GM12878 (cell line): ENCODE measurements around the gene CELSR1. TPM values are rescaled to one million over a fixed set of nuclear protein-coding genes. Genes with fewer than 3 reads are reported as not detected.

Source experiments
- ATAC-seq: fragments of 200-7000 bp; cut with Tn5 transposase; 3 replicates; pipeline ENCODE4 v1.9.1; 2020; ENCODE audit warnings: mild to moderate bottlenecking, moderate library complexity
- BruUV-seq: library from RNA; stranded (reverse); fragments of 400-500 nt; replicated peaks from 2 replicates; lab custom pipeline; 2021; lab: Mats Ljungman, UMichigan
- CTCF ChIA-PET: fragments of 300-600 bp; sonication (Branson Sonifier 250); formaldehyde crosslinking; extraction: SDS; loops from one replicate; lab custom pipeline; 2021; ENCODE audit warnings: inconsistent platforms; lab: Yijun Ruan, JAX
- POLR2A ChIA-PET: fragments of 350-600 bp; formaldehyde crosslinking; extraction: SDS; loops from one replicate; lab custom pipeline; 2021; ENCODE audit warnings: inconsistent platforms; lab: Charles Lee
- RAD21 ChIA-PET: fragments of 300-600 bp; sonication (Branson Sonifier 250); formaldehyde crosslinking; loops from one replicate; lab custom pipeline; 2023; ENCODE audit warnings: antibody characterized with exemption; ENCODE audit not compliant: unreplicated experiment; lab: Charles Lee
- SMC1A ChIA-PET: fragments of 300-600 bp; sonication (Branson Sonifier 250); formaldehyde crosslinking; loops from one replicate; lab custom pipeline; 2023; ENCODE audit not compliant: unreplicated experiment, uncharacterized antibody; lab: Charles Lee
- DNase-seq: peaks from one replicate; pipeline ENCODE4 v3.0.0-alpha.2; 2011; ENCODE audit warnings: low read depth, low spot score
- FAIRE-seq: peaks from 3 replicates; lab custom pipeline; 2011; peaks lifted over from hg19 to GRCh38; lab: Jason Lieb, UNC
- H2AFZ ChIP-seq: 2 replicates; pipeline ENCODE4 v1.6.0; 2011; ENCODE audit warnings: low read depth, low read length, control low read depth; ENCODE audit not compliant: control insufficient read depth
- H3K27ac ChIP-seq: 2 replicates; pipeline ENCODE4 v1.5.1; 2011; ENCODE audit warnings: control low read depth; ENCODE audit not compliant: control insufficient read depth, insufficient read depth
- H3K27me3 ChIP-seq, 2 experiments: replicated peaks in 1 of 2; 2 replicates each; pipeline versions ENCODE4 v1.6.0 to v1.6.1; 2011; ENCODE audit warnings: low read length in 1 of 2; ENCODE audit not compliant: control insufficient read depth in 2 of 2, insufficient read depth in 2 of 2
- H3K36me3 ChIP-seq, 2 experiments: 2 replicates each; pipeline ENCODE4 v1.5.1; 2011; ENCODE audit warnings: low read length in 1 of 2; ENCODE audit not compliant: control insufficient read depth in 2 of 2, insufficient read depth in 2 of 2
- H3K4me1 ChIP-seq: 2 replicates; pipeline ENCODE4 v1.6.1; 2011; ENCODE audit warnings: mild to moderate bottlenecking, low read length, moderate library complexity, mixed read lengths; ENCODE audit not compliant: control insufficient read depth, insufficient read depth
- H3K4me2 ChIP-seq: 2 replicates; pipeline ENCODE4 v1.6.0; 2011; ENCODE audit warnings: control low read depth; ENCODE audit not compliant: control insufficient read depth, insufficient read depth
- H3K4me3 ChIP-seq: fragments of 200-600 bp; sonication (generic); 2 replicates; pipeline ENCODE4 v1.5.1; 2016
- H3K79me2 ChIP-seq: 2 replicates; pipeline ENCODE4 v1.6.0; 2011; ENCODE audit warnings: low read length; ENCODE audit not compliant: control insufficient read depth, insufficient read depth
- H3K9ac ChIP-seq: 2 replicates; pipeline ENCODE4 v1.8.0; 2011; ENCODE audit warnings: low read length, control low read depth, mixed read lengths; ENCODE audit not compliant: control insufficient read depth, insufficient read depth
- H3K9me3 ChIP-seq: replicated peaks from 3 replicates; pipeline ENCODE4 v1.5.1; 2011; ENCODE audit warnings: mild to moderate bottlenecking, low read length; ENCODE audit not compliant: control insufficient read depth, insufficient read depth
- H4K20me1 ChIP-seq: 2 replicates; pipeline ENCODE4 v1.6.0; 2011; ENCODE audit not compliant: control insufficient read depth, insufficient read depth
- ASH2L ChIP-seq: fragments of 300-600, 200-600 bp; sonication (generic); IDR thresholded peaks from 2 replicates; pipeline ENCODE4 v1.6.1; 2017; ENCODE audit warnings: low read depth, mild to moderate bottlenecking, borderline replicate concordance
- CEBPB ChIP-seq, 2 experiments: fragments of 150-350 bp in 1 of 2; IDR thresholded peaks; 2 replicates each; pipeline ENCODE4 v1.6.1; 2012 to 2014; ENCODE audit warnings: low read depth in 2 of 2, low read length in 2 of 2, borderline replicate concordance in 1 of 2, inconsistent platforms in 1 of 2
- ETV6 ChIP-seq, 2 experiments: fragments of 450-650 bp in 1 of 2; IDR thresholded peaks in 1 of 2; conservative IDR thresholded peaks in 1 of 2; 2 replicates each; pipeline ENCODE4 v1.6.1; 2014; ENCODE audit warnings: antibody characterized with exemption in 1 of 2, borderline replicate concordance in 1 of 2, low read depth in 1 of 2, mild to moderate bottlenecking in 1 of 2, moderate library complexity in 1 of 2
- EZH2 ChIP-seq: IDR thresholded peaks from 2 replicates; pipeline ENCODE4 v1.6.1; 2012; ENCODE audit warnings: low read depth, mild to moderate bottlenecking, control low read depth, inconsistent platforms, low read length, borderline replicate concordance; ENCODE audit not compliant: control insufficient read depth
- FOS ChIP-seq: IDR thresholded peaks from 3 replicates; pipeline ENCODE4 v1.6.1; 2011; ENCODE audit warnings: borderline replicate concordance; ENCODE audit not compliant: insufficient read length; ENCODE audit errors: extremely low read depth
- FOXK2 ChIP-seq: fragments of 450-650 bp; IDR thresholded peaks from 2 replicates; pipeline ENCODE4 v1.6.1; 2017; ENCODE audit warnings: mild to moderate bottlenecking, moderate library complexity
- NBN ChIP-seq: fragments of 450-650 bp; IDR thresholded peaks from 2 replicates; pipeline ENCODE4 v1.6.1; 2016
- PAX5 ChIP-seq: IDR thresholded peaks from 2 replicates; pipeline ENCODE4 v1.6.1; 2011; ENCODE audit warnings: low read depth, low read length, borderline replicate concordance
- RB1 ChIP-seq: fragments of 450-650 bp; formaldehyde crosslinking; IDR thresholded peaks from 2 replicates; pipeline ENCODE4 v1.6.1; 2017; ENCODE audit warnings: mild to moderate bottlenecking, borderline replicate concordance
- SIN3A ChIP-seq: IDR thresholded peaks from 2 replicates; pipeline ENCODE4 v1.6.1; 2012; ENCODE audit warnings: low read depth, low read length, improper control_type of control experiment
- SMAD1 ChIP-seq: fragments of 450-650 bp; IDR thresholded peaks from 2 replicates; pipeline ENCODE4 v1.6.1; 2018; ENCODE audit warnings: mild to moderate bottlenecking, low read depth; ENCODE audit not compliant: partially characterized antibody
- WGBS: methylation state at CpG from one replicate; pipeline ENCODE4 v1.1.6; 2016; ENCODE audit warnings: low lambda C conversion rate; ENCODE audit not compliant: insufficient replicate concordance, insufficient coverage; ENCODE audit errors: missing lambda C conversion rate; 5-methylcytosine and 5-hydroxymethylcytosine counted together
- in situ Hi-C: fragments of 300-500 bp; cut with MboI; formaldehyde crosslinking; loops from 9 replicates; pipeline ENCODE4 v1.14.3; 2018; ENCODE audit warnings: mixed read lengths
- intact Hi-C: fragments of 100-400 bp; cut with micrococcal nuclease; formaldehyde crosslinking; loops from one replicate; pipeline ENCODE4 v1.14.2; 2022; ENCODE audit not compliant: unreplicated experiment
- polyA plus RNA-seq, 11 experiments: library from polyadenylated mRNA; depleted of rRNA in 4 of 11; unstranded in 6 of 11; stranded (reverse) in 5 of 11; fragments of >200 nt; fragmentation: Nextera tagmentation in 4 of 11; fragmentation: Illumina TruSeq in 1 of 11; extraction: Ambion mirVana in 4 of 11; extraction: Trizol in 1 of 11; gene quantifications; 1 replicate in 1 of 11; 2 replicates in 10 of 11; pipeline versions ENCODE4 v1.2.1 to v1.2.3, GENCODE V29; 2011 to 2016; ENCODE audit warnings: inconsistent platforms in 2 of 11, missing spikeins in 2 of 11, low read depth in 1 of 11
- total RNA-seq, 4 experiments: library from RNA; depleted of rRNA in 3 of 4; stranded (reverse); fragments of >200 nt in 3 of 4; fragmentation: Illumina TruSeq in 1 of 4; extraction: Trizol in 1 of 4; gene quantifications; 2 replicates each; pipeline versions ENCODE4 v1.2.1 to v1.2.3, GENCODE V29; 2013 to 2021

Gene CELSR1
- total and polyA plus RNA-seq, 10 of the 15 experiments (the other 5 are each of a cell fraction or from before 2014, with no cell fraction given), result 0.05 to 1.7 (median 0.35) TPM; not detected in 2

GRCh38 chr22:46401370-46401769 lies 136.1 kb downstream of the CELSR1 start:
- POLR2A ChIA-PET, result no interaction called here
- intact Hi-C loops, result no loop called here
- 45% methylated on average over 10 of the region's 10 CpGs for WGBS
- CTCF ChIA-PET, result no interaction called here
- no peak overlapping the region for H2AFZ ChIP-seq
- ATAC-seq (no peak), DNase-seq (no peak), FAIRE-seq (no peak)
- no peaks in the 10 kb centered on the region for H3K36me3 ChIP-seq
- no peaks in the 10 kb centered on the region for H3K4me1 ChIP-seq
- no peaks in the 10 kb centered on the region for H3K27me3 ChIP-seq
- H3K9ac ChIP-seq, result no peak overlapping the region
- no peaks in the 10 kb centered on the region for H3K9me3 ChIP-seq
- SMC1A ChIA-PET, result no interaction called here
- H3K4me3 ChIP-seq, result no peak overlapping the region
- BruUV-seq, result no TSS peak
- in situ Hi-C loops, result no loop called here
- H3K27ac ChIP-seq, result no peak overlapping the region
- no peak for TF ChIP-seq ETV6 (conservative IDR thresholded peaks at IDR 0.05 in 1 of 2, IDR thresholded peaks at IDR 0.05 in 1 of 2; ENCODE audit: borderline replicate concordance in 1 of 2, low read depth in 1 of 2)
- TF ChIP-seq ASH2L, result no peak
- no peak for TF ChIP-seq NBN
- no peak for TF ChIP-seq SIN3A
- no peak for TF ChIP-seq EZH2
- TF ChIP-seq SMAD1, result no peak
- no peak for TF ChIP-seq FOS
- no peak for TF ChIP-seq PAX5
- TF ChIP-seq FOXK2, result no peak
- TF ChIP-seq CEBPB (IDR thresholded peaks at IDR 0.05; ENCODE audit: borderline replicate concordance in 1 of 2, low read depth in 2 of 2, low read length in 2 of 2), result no peak
- TF ChIP-seq RB1, result no peak
- RAD21 ChIA-PET, result no interaction called here
- H3K4me2 ChIP-seq, result no peak overlapping the region
- H3K79me2 ChIP-seq, result no peaks in the 10 kb centered on the region
- H4K20me1 ChIP-seq, result no peaks in the 10 kb centered on the region
